Islet of Langerhans (tissue), 1 donor: Measurements from ENCODE around the gene CDC45.
"Not testable (repeated sequence)": the region's sequence is repeated elsewhere in the genome, so short reads cannot be mapped to it uniquely, and the experiment has no call there.

Experiments used
- FAIRE-seq: peaks from one replicate; lab custom pipeline; 2011; peaks lifted over from hg19 to GRCh38; lab: Jason Lieb, UNC

CDC45 gene

GRCh38 chr22:19517919-19518611 is 38.3 kb downstream of the CDC45 start:
- FAIRE-seq = no peak

- no peak for FAIRE-seq
Measured at GRCh38 chr22:19518635-19519034, 38.9 kb downstream of the CDC45 start.

- no peak for FAIRE-seq
Measured at GRCh38 chr22:19519041-19519926, 39.6 kb downstream of the CDC45 start.

GRCh38 chr22:19520007-19520406 is 40.3 kb downstream of the CDC45 start:
- FAIRE-seq = no peak

GRCh38 chr22:19520566-19521305 is 41.0 kb downstream of the CDC45 start:
- no peak for FAIRE-seq

GRCh38 chr22:19522190-19522880 is 42.6 kb downstream of the CDC45 start:
- FAIRE-seq = no peak

GRCh38 chr22:19522881-19523239 is 43.1 kb downstream of the CDC45 start:
- no peak for FAIRE-seq

DNA sequence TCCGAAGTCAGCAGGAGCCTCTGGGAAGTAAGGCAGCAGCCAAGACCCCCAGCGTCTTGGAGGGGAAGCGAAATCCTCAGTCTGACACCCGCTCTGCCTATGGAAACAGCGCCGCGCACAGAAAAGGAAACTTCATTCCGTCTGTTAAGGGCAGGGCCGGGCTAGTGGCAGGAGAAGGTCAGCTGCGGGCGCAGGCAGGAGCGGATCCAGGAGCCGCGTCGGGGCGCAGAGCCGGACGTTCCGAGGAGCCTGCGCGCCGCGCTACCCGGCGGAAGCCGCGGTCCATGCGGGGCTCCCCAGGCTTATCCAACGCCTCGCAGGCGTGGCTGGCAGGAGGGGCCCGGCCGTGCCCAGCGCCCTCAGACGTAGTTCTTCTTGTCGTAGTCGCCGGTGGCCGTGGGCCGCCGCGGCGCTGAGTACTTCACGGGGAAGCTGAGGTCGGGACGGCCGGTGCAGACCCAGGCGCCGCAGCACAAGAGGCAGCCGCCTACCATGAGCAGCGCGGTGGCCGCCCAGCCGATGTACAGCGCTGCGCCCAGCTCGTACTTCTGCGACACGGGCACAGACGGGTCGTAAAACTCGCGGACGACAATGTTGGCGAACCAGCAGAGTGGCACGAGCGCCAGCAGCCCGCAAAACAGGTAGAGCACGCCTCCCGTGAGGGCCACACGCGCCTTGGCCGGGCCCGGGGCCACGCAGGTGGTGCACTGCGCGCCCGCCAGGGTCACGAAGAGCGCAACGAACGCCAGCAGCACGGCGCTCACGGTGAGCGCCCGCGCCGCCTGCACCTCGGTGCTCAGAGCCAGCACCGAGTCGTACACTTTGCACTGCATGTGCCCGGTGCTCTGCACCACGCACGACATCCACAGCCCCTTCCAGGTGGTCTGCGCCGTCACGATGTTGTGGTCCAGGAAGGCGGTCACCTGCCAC is 43.8 kb downstream of the CDC45 start:
- no peak for FAIRE-seq

DNA sequence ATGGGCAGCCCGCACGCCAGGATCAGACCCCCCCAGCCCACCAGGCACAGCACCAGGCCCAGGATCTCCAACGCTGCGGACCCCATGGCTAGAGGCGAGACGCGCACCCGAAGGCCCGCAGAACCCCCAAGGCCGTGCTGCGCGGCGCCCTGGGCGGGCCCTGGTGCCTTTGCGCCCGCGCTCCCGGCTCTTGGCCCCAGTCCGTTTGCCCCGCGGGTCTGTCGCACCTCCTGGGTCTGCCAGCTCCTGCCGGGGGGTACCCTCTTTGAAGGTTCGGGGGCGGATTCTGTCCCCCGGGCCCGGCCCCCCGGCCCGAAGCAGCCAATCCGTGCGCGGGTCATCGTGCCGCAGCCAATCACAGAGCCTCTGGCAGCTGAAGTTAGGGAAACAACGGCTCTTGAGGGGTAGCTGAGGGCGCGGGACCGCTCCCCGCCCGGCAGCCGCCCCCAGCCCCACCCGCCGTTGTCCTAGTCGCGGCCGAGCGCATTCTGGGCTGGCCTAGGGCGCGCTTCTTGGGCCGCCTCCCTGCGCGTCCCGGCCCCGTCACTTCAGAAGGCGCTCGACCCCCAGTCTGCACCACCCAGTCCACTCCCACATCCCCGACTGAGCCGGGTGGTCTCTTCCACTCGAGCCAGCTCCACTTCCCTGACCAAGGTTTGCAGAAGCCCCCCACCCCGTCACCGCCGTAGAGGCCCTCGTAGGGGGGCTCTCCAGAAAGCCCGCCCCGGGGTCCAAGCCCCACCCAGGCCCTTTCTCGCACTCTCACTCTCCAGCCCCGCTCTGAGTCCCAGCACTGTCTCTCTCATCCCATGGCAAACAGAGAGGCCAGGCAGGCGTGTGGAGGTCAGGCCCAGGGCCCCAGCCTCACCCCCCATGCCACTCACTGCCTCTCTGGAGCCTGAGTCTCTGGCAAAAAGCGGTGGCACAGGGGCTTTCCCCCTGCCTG is 44.7 kb downstream of the CDC45 start, which contains the start of gene CLDN5:
Gene CLDN5, minus strand, starts transcription at position 241 of the 946 bp plus-strand sequence. Its CDS starts 155 bp downstream, at position 86.
- FAIRE-seq = no peak

GRCh38 chr22:19525116-19525660 is 45.5 kb downstream of the CDC45 start:
- FAIRE-seq = no peak

DNA sequence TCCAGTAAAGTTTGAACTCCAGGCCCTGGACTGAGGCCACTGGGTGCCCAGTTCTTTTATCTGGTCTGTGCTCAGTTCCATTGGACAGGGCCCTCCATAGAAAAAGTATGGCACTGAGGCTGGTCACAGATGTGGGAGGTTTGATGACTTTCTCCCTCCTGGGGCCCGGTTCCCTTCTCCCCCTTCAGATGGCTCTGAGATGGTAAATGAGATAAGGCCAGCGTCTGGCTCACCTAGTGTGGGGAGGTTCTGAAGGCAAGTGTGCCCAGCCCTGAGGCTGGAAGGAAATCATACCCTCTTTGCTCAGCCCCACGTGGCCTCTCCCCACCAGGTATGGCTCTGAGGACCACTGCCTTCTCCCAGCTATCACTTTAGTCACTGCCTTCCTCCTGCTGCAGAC is 45.9 kb downstream of the CDC45 start:
- FAIRE-seq = no peak

DNA sequence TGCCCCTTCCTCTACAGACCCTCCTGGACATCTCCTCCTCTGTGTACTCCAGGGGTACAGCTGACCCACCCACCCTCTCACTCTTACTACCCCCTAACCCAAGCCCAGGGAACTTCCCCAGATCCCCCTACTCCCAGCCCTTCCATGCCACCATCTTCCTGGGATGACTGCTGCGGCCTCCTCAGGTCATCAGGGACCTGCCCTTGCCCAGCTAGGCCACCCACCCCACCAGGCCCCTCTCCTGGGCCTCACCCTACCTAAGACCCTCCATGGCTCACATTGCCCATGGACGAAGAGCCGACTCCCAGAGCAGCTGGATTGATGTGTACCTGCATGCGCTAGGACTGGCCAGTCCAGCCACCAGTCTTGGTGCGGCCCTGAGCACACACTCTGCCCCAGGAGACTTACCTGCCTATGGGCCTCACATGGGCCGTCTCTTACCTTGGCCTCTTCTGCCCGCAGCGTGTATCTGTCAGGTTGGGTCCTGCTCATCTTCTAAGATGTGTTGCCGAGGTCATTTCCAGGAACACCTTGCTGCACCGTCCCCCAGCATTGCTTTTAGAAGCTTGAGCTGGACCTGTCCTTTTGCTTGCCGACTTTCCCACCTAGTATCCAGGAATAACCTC is 46.5 kb downstream of the CDC45 start:
- FAIRE-seq = no peak

DNA sequence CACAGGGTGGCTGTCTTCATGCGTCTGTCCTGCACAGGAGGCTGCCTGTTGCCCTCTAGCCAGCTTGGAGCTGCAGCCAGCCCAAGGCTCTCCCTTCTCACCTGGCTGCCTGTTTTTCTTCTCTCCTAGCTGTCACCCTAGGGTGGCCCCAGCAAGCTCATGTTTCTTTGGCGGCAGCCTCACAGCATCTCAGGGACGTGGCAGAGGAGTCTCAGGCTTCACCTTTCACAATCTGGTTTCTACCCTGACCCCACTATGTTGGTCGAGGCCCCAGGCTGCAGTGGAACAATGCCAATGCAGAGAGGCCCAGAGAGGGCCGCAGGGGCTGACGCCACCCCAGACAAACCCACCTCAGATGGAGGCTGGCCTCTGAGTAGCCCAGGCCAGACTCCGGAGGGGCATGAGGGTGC is 47.0 kb downstream of the CDC45 start:
- no peak for FAIRE-seq

GRCh38 chr22:19527321-19527721 is 47.6 kb downstream of the CDC45 start:
- FAIRE-seq = no peak

GRCh38 chr22:19527861-19528417 is 48.2 kb downstream of the CDC45 start:
- FAIRE-seq = no peak

DNA sequence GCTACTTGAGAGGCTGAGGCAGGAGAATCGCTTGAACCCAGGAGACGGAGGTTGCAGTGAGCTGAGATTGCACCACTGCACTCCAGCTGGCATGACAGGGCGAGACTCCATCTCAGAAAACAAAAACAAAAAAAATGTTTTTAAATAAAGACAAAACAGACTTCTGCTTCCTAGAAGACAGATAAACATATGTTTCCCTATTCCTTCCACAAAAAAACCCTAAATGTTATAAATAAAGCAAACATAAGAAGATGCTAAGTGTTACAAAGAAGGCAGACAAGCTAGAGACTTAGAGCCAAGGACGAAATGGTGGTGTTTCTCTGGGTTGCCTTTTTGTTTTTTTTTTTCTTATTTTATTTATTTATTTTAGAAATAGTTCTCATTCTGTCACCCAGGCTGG is 50.1 kb downstream of the CDC45 start:
- no peak for FAIRE-seq

GRCh38 chr22:19530751-19531150 is 51.0 kb downstream of the CDC45 start:
- no peak for FAIRE-seq

- not testable (repeated sequence) for FAIRE-seq
Measured at GRCh38 chr22:19531327-19531726, 51.6 kb downstream of the CDC45 start.
